K562 (cell line): ENCODE results near the gene SERPINF2. TPM values are rescaled to one million over a fixed set of nuclear protein-coding genes. Genes with fewer than 3 reads are reported as not detected.

ENCODE experiments used
- E2F6 ChIP-seq, 2 experiments: IDR thresholded peaks; 2 replicates each; pipeline ENCODE4 v1.6.1; 2011; ENCODE audit warnings: borderline replicate concordance in 1 of 2, control low read depth in 1 of 2, low read depth in 1 of 2, low read length in 1 of 2, mild to moderate bottlenecking in 1 of 2, mixed read lengths in 1 of 2, moderate library complexity in 1 of 2; ENCODE audit not compliant: insufficient read depth in 1 of 2, insufficient read length in 1 of 2, poor library complexity in 1 of 2, severe bottlenecking in 1 of 2; ENCODE audit errors: extremely low read depth in 1 of 2
- ELF2 ChIP-seq: fragments of 250-450 bp; sonication (Bioruptor Pico); IDR thresholded peaks from 2 replicates; pipeline ENCODE4 v1.5.0; 2021; ENCODE audit warnings: mild to moderate bottlenecking
- ETS2 ChIP-seq: IDR thresholded peaks from 2 replicates; pipeline ENCODE4 v1.6.1; 2016; ENCODE audit warnings: borderline replicate concordance, missing genetic modification characterization, mild to moderate bottlenecking, moderate library complexity, missing compliant biosample characterization; ENCODE audit not compliant: poor library complexity, severe bottlenecking
- FIP1L1 ChIP-seq: fragments of 200-400 bp; formaldehyde crosslinking; IDR thresholded peaks from 2 replicates; pipeline ENCODE4 v1.6.1; 2018; ENCODE audit warnings: mild to moderate bottlenecking, low read depth, low read length; ENCODE audit not compliant: poor library complexity, severe bottlenecking
- FUS ChIP-seq: fragments of 200-400 bp; formaldehyde crosslinking; optimal IDR thresholded peaks from 2 replicates; pipeline ENCODE3; 2017; ENCODE audit warnings: low read depth, low read length
- HINFP ChIP-seq: fragments of 450-650 bp; conservative IDR thresholded peaks from 2 replicates; pipeline ENCODE4 v1.6.1; 2016; ENCODE audit warnings: missing genetic modification characterization, low read depth, mild to moderate bottlenecking, control low read depth, missing compliant biosample characterization
- MCM2 ChIP-seq: fragments of 450-650 bp; IDR thresholded peaks from 2 replicates; pipeline ENCODE4 v1.6.1; 2017; ENCODE audit warnings: low read depth, mild to moderate bottlenecking
- NFIC ChIP-seq: fragments of 450-650 bp; IDR thresholded peaks from 2 replicates; pipeline ENCODE4 v1.6.1; 2017; ENCODE audit warnings: mild to moderate bottlenecking, inconsistent platforms
- NFIX ChIP-seq: fragments of 250-450 bp; sonication (Bioruptor Pico); IDR thresholded peaks from 2 replicates; pipeline ENCODE4 v1.4.0; 2020; ENCODE audit warnings: low read depth, mild to moderate bottlenecking, moderate library complexity
- NFXL1 ChIP-seq: fragments of 450-650 bp; formaldehyde crosslinking; IDR thresholded peaks from 2 replicates; pipeline ENCODE4 v1.4.0; 2021; ENCODE audit warnings: mild to moderate bottlenecking
- SMAD4 ChIP-seq: fragments of 250-450 bp; sonication (Bioruptor Pico); conservative IDR thresholded peaks from 2 replicates; pipeline ENCODE4 v1.8.0; 2021; ENCODE audit warnings: inconsistent platforms, mild to moderate bottlenecking, moderate library complexity
- TAF15 ChIP-seq: fragments of 200-400 bp; formaldehyde crosslinking; IDR thresholded peaks from 2 replicates; pipeline ENCODE4 v1.6.1; 2017; ENCODE audit warnings: mild to moderate bottlenecking, low read depth, low read length, moderate library complexity
- TFAP4 ChIP-seq: sonication (generic); formaldehyde crosslinking; IDR thresholded peaks from 2 replicates; pipeline ENCODE4 v1.8.0; 2022; ENCODE audit warnings: missing genetic modification reagents, mild to moderate bottlenecking, moderate library complexity, borderline replicate concordance
- VEZF1 ChIP-seq: fragments of 200-800 bp; sonication (Bioruptor generic); IDR thresholded peaks from 2 replicates; pipeline ENCODE4 v1.6.1; 2017; ENCODE audit warnings: missing genetic modification characterization, missing compliant biosample characterization
- YY1 ChIP-seq, 3 experiments: IDR thresholded peaks; 2 replicates each; pipeline ENCODE4 v1.6.1; 2011; ENCODE audit warnings: low read length in 2 of 3, mild to moderate bottlenecking in 2 of 3, moderate library complexity in 2 of 3, borderline replicate concordance in 1 of 3, control low read depth in 1 of 3, low read depth in 1 of 3; ENCODE audit not compliant: insufficient read depth in 3 of 3, insufficient replicate concordance in 2 of 3, control insufficient read depth in 1 of 3, insufficient read length in 1 of 3; ENCODE audit errors: extremely low read depth in 1 of 3
- ZBED1 ChIP-seq: IDR thresholded peaks from 2 replicates; pipeline ENCODE4 v1.6.1; 2014
- ZNF239 ChIP-seq: fragments of 250-450 bp; sonication (Bioruptor Pico); IDR thresholded peaks from 2 replicates; pipeline ENCODE4 v1.4.0; 2020; ENCODE audit warnings: mild to moderate bottlenecking
- polyA plus RNA-seq, 8 experiments: library from polyadenylated mRNA; depleted of rRNA in 4 of 8; stranded (reverse) in 5 of 8; unstranded in 3 of 8; fragments of >200 nt; fragmentation: Nextera tagmentation in 2 of 8; fragmentation: Illumina TruSeq in 1 of 8; extraction: Ambion mirVana in 2 of 8; extraction: Trizol in 1 of 8; gene quantifications; 2 replicates each; pipeline versions ENCODE4 v1.2.1 to v1.2.3, GENCODE V29; 2011 to 2014; ENCODE audit warnings: inconsistent platforms in 1 of 8, missing spikeins in 1 of 8
- total RNA-seq, 7 experiments: library from RNA; depleted of rRNA in 6 of 7; stranded (reverse); fragments of >200 nt in 6 of 7; fragmentation: Illumina TruSeq in 2 of 7; extraction: Trizol in 2 of 7; gene quantifications; 2 replicates each; pipeline versions ENCODE4 v1.2.1 to v1.2.3, GENCODE V29; 2011 to 2021; ENCODE audit warnings: low replicate concordance in 1 of 7

Gene SERPINF2
- total and polyA plus RNA-seq, 9 of the 15 experiments (the other 6 are each of a cell fraction or from before 2014, with no cell fraction given), result 0.22 TPM; not detected in 8

DNA sequence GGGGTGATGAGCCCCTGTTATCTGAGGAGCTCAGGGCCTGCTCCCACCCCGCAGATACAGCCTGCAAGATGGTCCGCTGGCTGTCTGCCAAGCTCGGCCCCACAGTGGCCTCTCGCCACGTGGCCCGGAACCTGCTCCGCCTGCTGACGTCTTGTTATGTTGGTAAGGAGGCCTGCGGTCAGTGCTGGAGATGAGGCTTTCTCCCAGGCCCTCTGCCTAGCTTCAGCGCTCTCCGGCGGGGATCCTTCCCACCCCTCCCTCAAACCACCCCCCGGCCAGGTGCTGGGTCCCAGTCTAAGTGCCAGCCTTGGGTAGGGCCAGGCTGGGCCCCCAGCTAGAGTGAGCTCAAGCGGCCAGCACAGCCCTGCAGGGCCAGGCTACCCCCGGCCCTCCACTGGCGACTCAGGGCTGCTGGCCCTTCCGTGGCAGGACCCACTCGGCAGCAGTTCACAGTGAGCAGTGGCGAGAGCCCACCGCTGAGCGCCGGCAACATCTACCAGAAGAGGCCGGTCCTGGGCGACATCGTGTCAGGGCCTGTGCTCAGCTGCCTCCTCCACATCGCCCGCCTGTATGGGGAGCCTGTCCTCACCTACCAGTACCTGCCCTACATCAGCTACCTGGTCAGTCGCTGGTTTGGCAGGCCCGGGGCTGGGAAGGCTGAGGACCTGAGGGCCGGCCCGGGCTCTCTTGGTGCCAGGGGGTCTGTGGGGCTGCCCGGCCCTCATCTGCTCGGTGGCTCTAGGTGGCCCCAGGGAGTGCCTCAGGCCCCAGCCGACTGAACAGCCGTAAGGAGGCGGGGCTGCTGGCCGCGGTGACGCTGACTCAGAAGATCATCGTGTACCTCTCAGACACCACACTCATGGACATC lies 12.1 kb upstream of the SERPINF2 start (continued):
- TF ChIP-seq TAF15 (no peak), MCM2 (no peak), NFXL1 (CRISPR knock-in tag) (no peak), HINFP (tag) (no peak), E2F6 (IDR thresholded peaks at IDR 0.05; ENCODE audit: borderline replicate concordance in 1 of 2, extremely low read depth in 1 of 2, insufficient read depth in 1 of 2, insufficient read length in 1 of 2, low read depth in 1 of 2, low read length in 1 of 2, poor library complexity in 1 of 2, severe bottlenecking in 1 of 2) (peak; percentile 85 to 89), ETS2 (no peak), ELF2 (CRISPR knock-in tag) (peak; percentile 50; the same call in 1 of the 2 replicates), TFAP4 (CRISPR knock-in tag) (peak; percentile 79), NFIC (peak; percentile 98), VEZF1 (CRISPR knock-in tag) (peak; percentile 66; the same call in 1 of the 2 replicates), SMAD4 (CRISPR knock-in tag) (peak; percentile 93), FUS (no peak), FIP1L1 (peak; percentile 18), ZNF239 (CRISPR knock-in tag) (no peak), NFIX (CRISPR knock-in tag) (peak; percentile 54), ZBED1 (no peak), YY1 (IDR thresholded peaks at IDR 0.05; ENCODE audit: borderline replicate concordance in 1 of 3, control insufficient read depth in 1 of 3, extremely low read depth in 1 of 3, insufficient read depth in 3 of 3, insufficient read length in 1 of 3, insufficient replicate concordance in 2 of 3, low read depth in 1 of 3, low read length in 2 of 3) (peak in 2 of 3 experiments; percentile 5 to 25)
